GM12865 (cell line): Measurements from ENCODE around the gene RASSF1.
A peak's percentile ranks its signal among the peaks of the same experiment; 100 is the strongest.

ENCODE experiments used
- DNase-seq: peaks from one replicate; pipeline ENCODE4 v3.0.0; 2010; ENCODE audit warnings: low read depth
- H3K4me3 ChIP-seq: 2 replicates; pipeline ENCODE4 v1.5.1; 2011; ENCODE audit warnings: mild to moderate bottlenecking, low read depth, low read length, control low read depth
- CTCF ChIP-seq: IDR thresholded peaks from 2 replicates; pipeline ENCODE4 v1.5.1; 2011; ENCODE audit warnings: low read length, control low read depth, low read depth, inconsistent platforms; ENCODE audit not compliant: insufficient read depth; ENCODE audit errors: missing control alignments

Gene RASSF1

GRCh38 chr3:50327943-50328691 is 12.5 kb downstream of the RASSF1 start, which contains the start of gene TUSC2:
TUSC2 (minus strand) TSS chr3:50328223; CDS start chr3:50328099, 124 bp downstream.
- H3K4me3 ChIP-seq, result peak within 1 kb of the TSS; percentile 92
- no peak for TF ChIP-seq CTCF
- DNase-seq, result peak; percentile 98

- no peak for TF ChIP-seq CTCF
- peak overlapping the region; percentile 92 for H3K4me3 ChIP-seq
- no peak for DNase-seq
Measured at GRCh38 chr3:50327129-50327528, 13.5 kb downstream of the RASSF1 start.

- DNase-seq, result no peak
- no peak overlapping the region for H3K4me3 ChIP-seq
- no peak for TF ChIP-seq CTCF
Measured at GRCh38 chr3:50326182-50326541, 14.5 kb downstream of the RASSF1 start.

GRCh38 chr3:50325497-50326181 is 15.0 kb downstream of the RASSF1 start:
- H3K4me3 ChIP-seq, result no peak overlapping the region
- DNase-seq, result no peak
- TF ChIP-seq CTCF, result no peak

GRCh38 chr3:50325113-50325480 is 15.5 kb downstream of the RASSF1 start:
- DNase-seq, result no peak
- no peak overlapping the region for H3K4me3 ChIP-seq
- TF ChIP-seq CTCF, result no peak

- TF ChIP-seq CTCF, result peak; percentile 81
- H3K4me3 ChIP-seq, result no peak overlapping the region
- DNase-seq, result peak; percentile 72
Measured at GRCh38 chr3:50324351-50325112, 16.1 kb downstream of the RASSF1 start.
